Choroid plexus epithelial cell (primary cell): ENCODE measurements around the gene CSTF2T.

ENCODE experiments used
- DNase-seq: peaks from one replicate; pipeline ENCODE4 v3.0.0-alpha.2; 2010; ENCODE audit warnings: low read depth
- H3K4me3 ChIP-seq: 2 replicates; pipeline ENCODE4 v1.5.1; 2011; ENCODE audit warnings: low read depth, mild to moderate bottlenecking, control low read depth, low read length, moderate library complexity
- TF ChIP-seq, protein P1 (sequence below): conservative IDR thresholded peaks from 2 replicates; pipeline ENCODE4 v1.5.1; 2011; ENCODE audit warnings: low read depth, mild to moderate bottlenecking, control low read depth, inconsistent platforms, low read length, moderate library complexity

Gene CSTF2T

GRCh38 chr10:51685768-51686167 lies 13.6 kb downstream of the CSTF2T start:
- H3K4me3 ChIP-seq, result no peak overlapping the region
- no peak for DNase-seq
- TF ChIP-seq, protein P1, sequence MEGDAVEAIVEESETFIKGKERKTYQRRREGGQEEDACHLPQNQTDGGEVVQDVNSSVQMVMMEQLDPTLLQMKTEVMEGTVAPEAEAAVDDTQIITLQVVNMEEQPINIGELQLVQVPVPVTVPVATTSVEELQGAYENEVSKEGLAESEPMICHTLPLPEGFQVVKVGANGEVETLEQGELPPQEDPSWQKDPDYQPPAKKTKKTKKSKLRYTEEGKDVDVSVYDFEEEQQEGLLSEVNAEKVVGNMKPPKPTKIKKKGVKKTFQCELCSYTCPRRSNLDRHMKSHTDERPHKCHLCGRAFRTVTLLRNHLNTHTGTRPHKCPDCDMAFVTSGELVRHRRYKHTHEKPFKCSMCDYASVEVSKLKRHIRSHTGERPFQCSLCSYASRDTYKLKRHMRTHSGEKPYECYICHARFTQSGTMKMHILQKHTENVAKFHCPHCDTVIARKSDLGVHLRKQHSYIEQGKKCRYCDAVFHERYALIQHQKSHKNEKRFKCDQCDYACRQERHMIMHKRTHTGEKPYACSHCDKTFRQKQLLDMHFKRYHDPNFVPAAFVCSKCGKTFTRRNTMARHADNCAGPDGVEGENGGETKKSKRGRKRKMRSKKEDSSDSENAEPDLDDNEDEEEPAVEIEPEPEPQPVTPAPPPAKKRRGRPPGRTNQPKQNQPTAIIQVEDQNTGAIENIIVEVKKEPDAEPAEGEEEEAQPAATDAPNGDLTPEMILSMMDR, result no peak

DNA sequence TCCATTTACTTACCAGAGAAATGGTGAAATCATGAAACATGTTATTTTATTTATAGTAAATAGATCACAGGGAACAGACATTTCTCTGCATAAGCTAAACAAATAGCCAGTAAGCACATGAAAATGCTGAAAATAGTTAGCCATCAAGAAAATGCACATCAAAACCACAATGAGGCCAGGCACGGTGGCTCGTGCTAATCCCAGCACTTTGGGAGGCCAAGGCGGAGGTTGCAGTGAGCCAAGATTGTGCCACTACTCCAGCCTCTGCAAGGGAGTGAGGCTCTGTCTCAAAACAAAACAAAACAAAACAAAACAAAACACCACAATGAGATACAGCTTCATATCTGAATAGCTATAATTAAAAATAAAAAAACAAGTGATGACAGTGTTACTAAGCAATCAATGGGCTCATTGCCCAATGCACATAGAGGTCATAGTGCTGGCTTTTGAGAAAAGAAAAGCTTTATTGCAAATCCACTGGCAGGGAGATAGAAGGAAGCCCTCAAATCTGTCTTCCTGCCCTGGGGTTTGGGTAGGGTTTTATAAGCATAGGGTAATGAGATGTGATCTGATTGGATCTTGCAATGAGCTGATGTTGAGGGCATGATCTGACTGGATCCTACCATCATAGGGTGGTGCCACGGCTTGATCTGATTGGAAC lies 16.2 kb downstream of the CSTF2T start:
- peak; percentile 55 for DNase-seq
- TF ChIP-seq, protein P1, result no peak
- no peak overlapping the region for H3K4me3 ChIP-seq

- TF ChIP-seq, protein P1, result no peak
- DNase-seq, result no peak
These were observed 19.6 kb downstream of the CSTF2T start for GRCh38 chr10:51679841-51680240.

GRCh38 chr10:51675088-51675487 lies 24.3 kb downstream of the CSTF2T start:
- peak; percentile 23 for DNase-seq
- no peak overlapping the region for H3K4me3 ChIP-seq
- TF ChIP-seq, protein P1, result no peak

More at GRCh38 chr10:51679841-51680240, 19.6 kb downstream of the CSTF2T start:
- no peak overlapping the region for H3K4me3 ChIP-seq

- H3K4me3 ChIP-seq, result no peak overlapping the region
- no peak for DNase-seq
- TF ChIP-seq, protein P1, result no peak
These were observed 27.3 kb downstream of the CSTF2T start for GRCh38 chr10:51672039-51672535.

DNA sequence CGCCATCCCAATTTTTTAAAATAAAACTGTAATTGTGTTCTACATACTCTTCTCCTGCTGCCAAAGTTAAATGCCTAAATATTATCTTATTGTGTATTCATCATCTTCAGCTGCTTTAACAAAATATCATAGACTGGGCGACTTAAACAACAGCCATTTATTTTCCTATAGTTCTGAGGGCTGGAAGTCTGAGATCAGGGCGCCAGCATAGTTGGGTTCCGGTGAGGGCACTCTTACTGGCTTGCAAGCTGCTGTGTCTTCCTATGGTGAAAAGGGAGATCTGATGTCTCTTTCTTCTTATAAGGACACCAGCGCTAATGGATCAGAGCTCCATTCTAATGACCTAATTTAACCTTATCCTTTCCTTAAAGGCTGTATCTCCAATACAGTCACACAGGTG lies 30.4 kb downstream of the CSTF2T start:
- DNase-seq, result no peak
- TF ChIP-seq, protein P1, result no peak
- H3K4me3 ChIP-seq, result no peak overlapping the region

DNA sequence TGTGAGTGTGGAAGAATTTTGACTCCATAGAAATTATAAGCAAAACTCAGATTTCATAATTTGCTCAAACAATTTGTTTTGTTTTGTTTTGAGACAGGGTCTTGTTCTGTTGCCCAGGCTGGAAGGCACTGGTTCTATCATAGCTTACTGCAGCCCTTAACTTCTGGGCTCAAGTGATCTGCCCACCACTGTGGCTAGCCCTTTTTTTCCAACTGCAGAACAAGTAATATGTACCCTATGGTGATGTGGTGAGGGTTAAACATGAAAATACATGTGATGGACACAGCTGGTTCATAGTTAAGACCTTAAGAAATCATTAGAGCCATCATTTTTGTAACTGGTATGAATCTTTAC lies 31.1 kb downstream of the CSTF2T start:
- no peak overlapping the region for H3K4me3 ChIP-seq
- no peak for DNase-seq
- TF ChIP-seq, protein P1, result no peak
